Spleen (tissue), 7 donors: ENCODE results near the gene GMDS.

ENCODE experiments used
- CTCF ChIP-seq, 11 experiments: fragments of 200-600 bp in 7 of 11; fragments of 450-650 bp in 4 of 11; sonication (generic) in 4 of 11; IDR thresholded peaks in 8 of 11; conservative IDR thresholded peaks in 3 of 11; 1 replicate in 7 of 11; 2 replicates in 4 of 11; pipeline versions ENCODE4 v1.4.0 to v1.8.0; 2016 to 2021; ENCODE audit warnings: antibody characterized with exemption in 11 of 11, inconsistent platforms in 4 of 11, mild to moderate bottlenecking in 1 of 11
- POLR2A ChIP-seq, 3 donors: fragments of 450-650 bp; IDR thresholded peaks; one replicate each; pipeline ENCODE4 v1.5.1; 2017; ENCODE audit warnings: antibody characterized with exemption in 3 of 3, mild to moderate bottlenecking in 1 of 3
- donor health status: DM: no; HTN: no; CAD: no; lungs with moderate emphysema.
- donor health status: DM: no; HTN: no; CAD: no.
- donor health status: DM: no; HTN: no; CAD: no.

DNA sequence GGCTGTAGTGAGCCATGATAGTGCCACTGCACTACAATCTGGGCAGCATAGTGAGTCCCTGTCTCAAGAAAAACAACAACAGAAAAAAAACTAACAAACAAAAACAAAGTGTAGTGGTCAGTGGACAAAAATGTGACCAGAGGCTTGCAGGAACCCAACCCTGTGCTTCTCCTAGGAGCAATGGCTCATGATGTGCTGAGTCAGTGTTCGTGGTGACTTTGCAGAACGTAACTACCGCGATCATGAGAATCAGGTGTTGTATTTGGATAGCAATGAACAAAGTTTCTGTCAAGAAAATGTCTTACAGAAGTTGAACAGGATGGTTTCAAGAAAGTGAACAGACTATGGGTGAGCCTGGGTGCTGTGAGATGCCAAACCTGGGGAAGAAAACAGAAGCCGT is 654.2 kb downstream of the GMDS start:
- TF ChIP-seq CTCF (IDR thresholded peaks at IDR 0.05 in 8 of 11, conservative IDR thresholded peaks at IDR 0.05 in 3 of 11) = no peak
- TF ChIP-seq POLR2A (IDR thresholded peaks at IDR 0.05) = no peak
